Medulla oblongata (tissue), 1 donor: ENCODE results near the gene TM7SF2.
A peak's percentile ranks its signal among the peaks of the same experiment; 100 is the strongest.

Source experiments
- DNase-seq: peaks from one replicate; pipeline ENCODE4 v3.0.0-alpha.2; 2015; ENCODE audit errors: extremely low spot score

The TM7SF2 gene

DNA sequence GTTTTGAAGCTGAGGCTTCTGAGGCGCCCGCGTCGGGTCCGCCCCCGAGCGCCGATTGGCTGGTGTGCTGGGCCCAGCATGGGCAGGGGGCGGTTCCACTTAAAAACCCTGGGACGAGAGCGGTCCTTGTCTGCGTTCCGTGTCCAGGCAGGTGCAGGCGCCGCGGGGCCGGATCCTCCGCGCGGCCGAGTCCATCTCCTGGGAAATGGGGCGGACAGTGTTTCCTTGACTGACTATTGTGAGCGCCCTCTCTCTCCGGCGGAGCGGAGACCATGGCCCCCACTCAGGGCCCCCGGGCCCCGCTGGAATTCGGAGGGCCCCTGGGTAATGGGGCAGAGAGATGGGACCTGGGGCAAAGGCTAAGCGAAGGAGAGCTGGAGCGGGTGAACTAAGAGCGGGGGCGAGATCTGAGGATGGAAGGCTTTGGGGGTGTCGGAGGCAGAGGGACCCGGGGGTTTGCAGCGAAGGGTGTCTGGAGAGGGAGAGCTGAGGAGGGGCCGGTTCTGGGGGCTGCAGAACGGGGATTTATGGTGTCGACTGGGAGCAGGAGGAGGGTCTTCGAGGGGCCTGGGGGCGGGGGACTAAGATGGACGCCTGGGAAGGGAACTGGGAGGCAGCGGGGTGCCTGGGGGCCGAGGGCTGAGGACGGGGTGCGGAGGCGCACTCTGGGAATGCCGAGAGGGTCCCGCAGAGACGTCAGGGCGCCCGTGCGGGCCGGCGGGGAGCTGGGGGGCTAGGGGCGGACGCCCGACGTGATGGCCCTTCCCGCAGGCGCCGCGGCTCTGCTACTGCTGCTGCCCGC, at the start of gene TM7SF2:
TSS of gene TM7SF2 (plus strand) at position 129 of the 802 bp plus-strand sequence. CDS start at position 273, 144 bp downstream.
- peak; percentile 98 for DNase-seq

- DNase-seq = no peak
These were observed 48.1 kb upstream of the TM7SF2 start for GRCh38 chr11:65063532-65063931.

DNA sequence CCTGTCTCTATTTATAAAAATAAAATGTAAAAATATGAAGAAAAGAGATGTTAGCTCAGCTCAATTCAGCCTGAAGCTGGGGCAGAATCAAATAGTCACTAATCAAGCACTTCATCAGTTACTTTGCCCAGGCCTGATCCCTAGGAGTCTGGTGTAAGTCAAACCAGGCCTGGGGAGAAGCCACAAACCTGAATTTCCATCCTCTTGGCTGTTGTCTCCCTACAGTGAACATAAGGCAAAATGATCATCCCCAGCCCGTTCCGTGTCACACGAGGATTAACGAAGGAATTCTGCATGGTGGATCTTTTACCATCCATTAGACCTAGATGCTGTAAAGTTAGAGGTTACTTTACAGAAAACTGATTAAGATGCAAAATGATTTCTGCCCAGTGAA, 46.8 kb upstream of the TM7SF2 start:
- DNase-seq = no peak

DNA sequence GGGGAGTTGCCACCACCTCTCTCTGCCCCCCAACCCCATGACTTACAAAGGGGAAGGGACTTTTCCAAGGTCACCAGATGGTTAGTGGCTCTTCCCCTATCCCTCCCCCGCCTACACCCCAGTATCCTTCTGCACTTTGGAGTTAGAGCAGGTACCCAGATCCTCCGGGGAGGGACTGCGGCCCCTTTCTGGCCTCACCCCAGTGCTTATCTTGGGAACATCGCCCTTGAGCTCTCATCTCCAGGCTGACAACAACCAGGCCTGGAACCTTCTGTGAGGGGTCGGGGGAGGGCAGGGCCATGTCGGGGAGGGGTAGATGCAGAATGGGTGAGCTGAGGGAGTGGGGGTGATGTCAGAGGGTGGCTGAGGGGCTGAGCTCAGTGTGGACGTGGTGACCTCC, 45.8 kb upstream of the TM7SF2 start:
- DNase-seq = no peak

DNA sequence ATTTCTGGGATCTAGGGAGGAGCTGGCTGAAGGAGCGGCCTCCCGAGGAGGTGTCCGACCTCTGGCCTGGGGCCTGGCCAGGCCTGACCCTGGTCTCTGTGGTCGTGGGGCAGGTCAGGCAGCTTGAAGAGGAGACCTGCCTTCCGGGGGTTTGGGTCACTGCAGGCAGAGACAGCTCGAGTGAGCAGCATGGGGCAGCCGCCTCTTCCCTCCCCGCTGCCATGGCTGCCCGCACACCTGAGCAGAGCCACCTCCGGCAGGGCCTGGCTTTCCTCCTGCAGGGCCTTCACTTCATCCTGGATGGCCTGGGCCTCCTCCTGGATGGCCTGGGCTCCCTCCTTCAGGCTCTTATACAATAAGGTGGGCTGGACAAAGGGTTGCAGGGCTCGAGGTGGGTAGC, 45.4 kb upstream of the TM7SF2 start:
- DNase-seq = no peak

DNA sequence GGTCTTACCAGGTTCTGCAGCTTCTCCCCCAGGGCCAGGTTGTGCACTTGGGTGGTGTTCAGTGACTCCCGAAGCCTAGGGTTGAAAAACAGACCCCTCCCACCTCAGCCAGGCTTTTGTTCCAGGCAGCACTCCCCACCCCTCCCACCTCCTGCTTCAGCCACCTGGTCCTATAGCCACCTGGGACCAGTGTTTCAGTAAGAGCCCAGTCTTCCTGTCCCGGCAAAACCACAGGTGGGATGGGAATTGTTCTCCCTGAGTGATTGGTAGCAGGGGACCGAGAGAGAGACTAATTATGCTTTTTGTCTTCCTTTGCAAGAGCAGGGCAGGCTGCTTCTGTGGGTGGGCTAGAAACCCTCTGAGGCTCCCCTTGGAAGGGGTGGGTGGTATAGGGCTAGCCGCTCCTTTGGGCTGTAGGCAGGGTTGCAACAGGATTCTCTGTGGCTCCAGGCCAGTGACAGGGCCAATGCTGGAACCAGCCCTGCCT, 44.8 kb upstream of the TM7SF2 start:
- DNase-seq = no peak

- no peak for DNase-seq
These were observed 44.2 kb upstream of the TM7SF2 start for GRCh38 chr11:65067446-65067845.

DNA sequence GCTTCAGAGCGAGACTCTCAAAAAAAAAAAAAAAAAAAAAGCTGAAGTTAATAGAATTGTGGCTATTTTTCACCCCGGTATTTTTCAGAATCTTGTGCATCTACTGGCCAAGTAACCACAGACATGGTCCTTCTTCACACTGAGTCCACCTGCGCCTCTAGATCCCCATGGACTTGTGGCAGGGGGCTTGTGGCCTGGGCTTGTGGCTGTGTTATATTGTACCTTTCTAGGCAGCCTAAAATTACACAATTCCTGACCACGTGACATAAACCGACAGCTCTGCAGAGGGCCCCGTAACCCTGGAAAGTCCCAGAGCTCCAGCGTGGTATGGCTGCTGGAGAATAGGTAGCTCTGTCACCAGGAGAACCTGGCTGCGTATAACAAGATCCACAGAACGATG, 42.5 kb upstream of the TM7SF2 start:
- no peak for DNase-seq

DNA sequence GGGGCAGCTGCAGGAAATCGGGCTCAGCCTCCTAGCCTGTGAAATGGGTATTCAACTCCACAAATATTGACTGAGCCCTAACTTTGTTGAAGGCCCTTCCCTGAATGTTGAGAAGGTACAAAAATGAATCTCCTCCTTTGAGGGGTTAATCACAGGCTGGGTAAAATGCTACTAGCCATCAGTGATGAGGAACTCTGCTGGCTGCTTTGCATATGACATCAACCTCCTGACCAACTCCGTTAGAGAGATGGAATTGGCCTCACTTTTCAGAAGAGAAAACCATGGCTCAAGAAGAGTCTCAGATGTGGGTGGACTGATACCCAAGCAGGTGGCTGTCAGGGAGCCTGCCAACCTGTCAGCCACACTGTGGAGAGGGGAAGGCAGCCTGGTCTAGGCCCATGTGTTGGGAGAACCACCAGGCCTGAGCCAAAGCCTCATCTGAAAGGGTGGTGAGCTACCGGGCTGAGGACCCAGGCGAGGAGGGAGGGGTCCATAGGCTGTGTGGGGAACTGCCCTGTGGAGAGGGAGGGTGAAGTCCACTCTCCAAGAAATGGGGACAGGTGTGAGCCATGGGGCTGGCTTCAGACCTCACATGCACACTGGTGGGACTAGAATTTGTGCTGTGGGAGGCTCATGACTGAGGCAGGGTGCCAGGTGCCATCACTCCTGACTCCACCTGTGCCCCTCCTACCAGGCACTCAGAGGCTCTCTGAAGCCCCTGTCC, 39.6 kb upstream of the TM7SF2 start:
- DNase-seq = no peak

GRCh38 chr11:65072631-65072966, 39.1 kb upstream of the TM7SF2 start:
- DNase-seq = no peak

DNA sequence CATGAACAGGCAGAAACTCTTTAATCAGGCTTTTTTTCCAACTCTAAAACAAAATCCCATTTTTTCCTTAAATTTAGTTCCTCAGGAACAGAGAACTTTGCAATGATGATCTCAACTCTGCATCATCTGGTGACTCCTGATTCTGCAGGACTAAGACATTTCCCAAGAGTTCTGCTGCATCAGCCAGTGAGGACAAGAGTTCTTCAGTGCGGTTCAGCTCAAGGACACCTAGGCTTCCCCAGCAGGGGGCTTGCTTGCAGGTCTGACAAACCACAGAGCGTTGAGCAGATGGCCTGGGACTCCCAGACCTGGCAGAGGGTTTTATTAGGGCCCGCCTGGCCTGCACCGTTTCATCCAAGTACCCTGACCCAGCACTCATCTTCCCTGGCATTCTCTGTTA, 34.2 kb upstream of the TM7SF2 start:
- no peak for DNase-seq

GRCh38 chr11:65078151-65078550, 33.5 kb upstream of the TM7SF2 start:
- no peak for DNase-seq

DNA sequence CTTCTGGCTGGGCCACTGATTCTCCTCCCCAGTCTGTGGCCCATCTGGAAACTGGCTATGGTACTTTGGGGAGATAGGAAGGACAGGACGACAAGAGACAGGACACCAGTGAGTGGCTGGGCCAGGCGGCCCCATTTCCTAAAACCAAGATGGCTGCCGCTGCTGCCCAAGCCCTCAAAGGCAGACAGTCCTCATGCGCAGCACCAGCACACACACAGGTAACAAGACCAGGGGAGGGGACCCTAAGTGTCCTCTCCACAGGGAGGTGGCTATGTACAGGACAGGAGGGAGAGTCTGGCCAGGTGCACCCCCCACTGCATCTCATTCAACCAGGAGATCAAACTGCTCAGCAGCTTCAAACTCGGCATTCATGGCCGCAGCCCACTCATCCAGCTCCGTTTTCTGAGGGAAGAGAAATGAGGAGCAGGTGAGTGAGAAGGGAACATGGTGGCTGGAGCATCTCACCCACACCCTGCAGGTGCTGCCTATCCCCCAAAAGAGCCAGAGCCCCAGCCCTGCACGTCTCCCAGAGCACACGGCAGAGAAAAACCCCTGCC, 32.8 kb upstream of the TM7SF2 start:
- DNase-seq = no peak

GRCh38 chr11:65083134-65083833, 28.4 kb upstream of the TM7SF2 start:
- DNase-seq = no peak

DNA sequence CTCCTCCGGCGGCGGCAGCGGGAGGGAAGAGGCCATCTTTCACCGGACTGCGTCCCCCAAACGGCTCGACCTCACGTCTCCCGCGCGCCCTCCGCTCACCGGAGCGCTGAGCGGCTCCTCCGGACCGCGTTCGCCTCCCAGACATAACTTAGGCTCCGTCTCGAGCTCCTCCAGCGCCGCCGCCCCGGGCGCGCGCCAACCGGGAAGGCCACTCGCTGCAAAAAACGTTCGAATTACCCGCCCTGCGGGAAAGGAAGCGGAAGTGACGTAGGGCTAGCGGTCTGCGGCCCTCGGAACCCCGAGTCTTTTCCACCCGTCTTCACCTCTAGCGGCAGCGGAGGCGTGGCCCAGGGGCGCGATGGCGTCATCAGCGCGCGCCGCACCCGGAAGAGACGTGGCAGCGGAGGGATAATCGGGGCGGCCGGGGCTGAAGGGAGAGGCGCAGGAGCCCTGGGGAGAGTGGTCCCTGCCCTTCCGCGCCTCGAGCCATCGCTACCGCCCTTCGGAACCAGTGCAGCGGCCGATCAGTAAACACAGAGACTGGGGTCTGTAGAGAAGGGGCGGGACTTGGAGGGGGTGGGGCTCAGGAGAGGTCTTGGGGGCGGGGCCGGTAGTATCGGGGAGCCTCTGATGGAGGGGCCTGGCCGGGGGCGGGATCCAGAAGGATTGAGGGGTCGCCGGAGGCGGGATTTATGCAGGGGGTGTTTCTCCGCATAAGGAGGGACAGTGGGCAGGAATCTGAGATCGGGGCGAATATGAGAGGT, 27.7 kb upstream of the TM7SF2 start, which contains the start of the genes CDCA5 and ZFPL1:
TSS of gene CDCA5 (minus strand) at position 207 of the 764 bp plus-strand sequence. CDS start at position 145, 62 bp downstream.
TSS of gene ZFPL1 (plus strand) at position 389 of the 764 bp plus-strand sequence. CDS start 477 bp downstream, outside the sequence.
- DNase-seq = peak; percentile 97

DNA sequence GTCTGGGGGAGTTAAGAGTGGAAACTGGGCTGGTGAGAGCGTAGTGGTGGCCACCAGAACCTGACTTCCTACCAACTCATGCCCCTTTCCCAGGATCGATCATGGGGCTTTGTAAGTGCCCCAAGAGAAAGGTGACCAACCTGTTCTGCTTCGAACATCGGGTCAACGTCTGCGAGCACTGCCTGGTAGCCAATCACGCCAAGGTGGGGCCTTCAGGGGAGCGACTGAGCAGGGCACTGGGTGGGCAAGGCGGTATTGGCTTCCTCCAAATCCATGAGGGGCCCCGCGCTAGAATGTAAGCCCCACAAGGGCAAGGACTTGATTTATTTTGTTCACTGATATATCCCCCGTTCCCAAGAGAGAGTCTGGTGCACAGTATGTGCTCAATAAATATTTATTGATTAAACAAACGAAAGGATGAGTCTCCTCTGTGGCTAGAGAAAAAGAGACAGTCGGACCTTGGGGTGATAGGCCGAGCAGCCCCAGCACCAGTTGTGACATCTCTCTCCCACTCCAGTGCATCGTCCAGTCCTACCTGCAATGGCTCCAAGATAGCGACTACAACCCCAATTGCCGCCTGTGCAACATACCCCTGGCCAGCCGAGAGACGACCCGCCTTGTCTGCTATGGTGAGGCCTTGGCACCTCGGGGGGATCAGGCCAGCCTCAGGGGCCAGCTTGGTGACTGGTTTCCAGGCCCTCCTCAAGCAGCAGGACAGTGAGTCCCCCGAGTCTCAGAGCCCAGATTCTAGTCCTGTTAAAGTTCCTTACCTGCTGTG, 26.9 kb upstream of the TM7SF2 start:
- DNase-seq = no peak

DNA sequence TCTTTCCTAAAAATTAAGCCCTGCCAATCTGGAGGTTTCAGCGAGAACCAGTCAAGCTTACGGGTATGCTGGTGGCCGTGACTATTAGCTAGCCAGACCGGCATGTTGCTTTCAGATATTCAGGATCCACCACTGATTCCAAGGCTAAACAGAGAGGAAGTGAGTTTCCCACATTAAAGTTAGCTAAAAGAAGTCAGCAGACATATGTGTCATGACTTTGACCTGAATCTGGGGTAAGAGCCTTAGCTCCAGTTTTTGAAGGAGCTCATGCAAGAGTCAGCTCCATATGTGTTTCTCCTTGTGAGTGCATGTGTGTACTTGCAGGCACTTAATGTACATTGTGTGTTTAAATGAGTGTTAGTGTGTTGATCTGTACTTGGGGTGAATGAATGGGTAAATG, 26.2 kb upstream of the TM7SF2 start:
- no peak for DNase-seq

DNA sequence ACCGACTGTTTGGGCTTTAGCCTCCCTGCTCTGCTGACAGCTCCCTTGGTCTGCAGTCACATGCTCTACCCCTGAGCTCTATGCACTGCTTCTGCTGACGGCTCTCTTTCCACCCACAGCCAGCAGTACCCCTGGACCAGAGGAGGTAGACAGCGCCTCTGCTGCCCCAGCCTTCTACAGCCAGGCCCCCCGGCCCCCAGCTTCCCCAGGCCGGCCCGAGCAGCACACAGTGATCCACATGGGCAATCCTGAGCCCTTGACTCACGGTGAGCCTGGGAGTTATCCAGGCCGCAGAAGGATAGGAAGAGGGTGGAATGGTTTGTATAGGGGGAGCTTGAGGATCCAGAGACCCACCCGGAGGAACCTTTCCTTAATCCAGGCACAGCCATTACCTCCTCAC, 24.9 kb upstream of the TM7SF2 start:
- no peak for DNase-seq

DNA sequence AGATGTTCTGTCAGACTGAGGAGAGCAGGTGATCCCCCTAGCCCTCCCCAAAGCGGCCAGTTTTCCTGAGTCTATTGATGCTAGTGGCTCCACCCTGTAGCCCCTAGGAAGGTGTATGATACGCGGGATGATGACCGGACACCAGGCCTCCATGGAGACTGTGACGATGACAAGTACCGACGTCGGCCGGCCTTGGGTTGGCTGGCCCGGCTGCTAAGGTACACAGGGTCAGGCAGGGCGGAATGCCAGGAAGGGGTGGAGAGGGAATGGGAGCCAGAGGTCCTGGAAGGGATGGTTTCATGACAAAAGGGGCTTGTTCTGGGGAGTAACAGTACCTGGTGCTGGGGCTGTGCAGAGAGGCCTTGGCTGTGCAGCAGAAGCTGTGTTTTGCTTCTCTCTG, 24.5 kb upstream of the TM7SF2 start:
- no peak for DNase-seq

GRCh38 chr11:65087827-65088226, 23.8 kb upstream of the TM7SF2 start:
- DNase-seq = no peak
